Measurements from ENCODE around the gene SETBP1. TPM values are rescaled to one million over a fixed set of nuclear protein-coding genes. Genes with fewer than 3 reads are reported as not detected.

The SETBP1 gene
- total and polyA plus RNA-seq, 2 of the 4 experiments (the other 2 are of a cell fraction) = 0.19 to 0.36 TPM

DNA sequence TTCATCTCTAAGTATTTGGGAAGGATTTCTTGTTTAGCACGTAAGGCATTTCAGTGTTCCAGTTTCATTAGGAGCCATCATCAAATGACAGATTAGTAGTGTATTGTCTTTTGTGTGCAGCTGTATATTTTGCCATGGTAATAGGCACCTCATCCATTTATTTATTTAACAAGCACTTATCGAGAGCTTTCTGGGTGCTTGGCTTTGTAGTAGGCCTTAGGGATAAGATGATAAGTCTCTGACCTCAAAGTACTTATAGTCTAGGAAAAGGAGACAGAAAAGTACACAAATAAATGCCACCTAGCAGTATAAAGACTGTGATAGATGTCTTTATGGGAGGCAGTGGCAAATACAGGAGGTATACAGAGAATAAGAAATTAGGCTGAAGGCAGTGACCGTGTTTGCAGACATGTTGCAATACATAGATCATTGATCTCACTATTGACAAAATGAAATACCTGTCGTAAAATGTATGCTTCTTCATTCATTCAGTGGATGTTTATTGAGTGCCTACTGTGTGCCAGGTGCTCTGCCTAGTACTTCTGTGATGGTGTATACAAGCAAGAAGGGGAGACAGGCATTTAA is 265.9 kb downstream of the SETBP1 start:
- Histone ChIP-seq H2BK15ac (ENCODE audit: low read depth, low read length) (no peak overlapping the region), H3K9me1 (ENCODE audit: insufficient read depth, low read length) (no peaks in the 10 kb centered on the region), H2BK120ac (ENCODE audit: low read depth, low read length) (no peak overlapping the region), H3K56ac (ENCODE audit: extremely low read depth, insufficient read depth, low read length) (no peak overlapping the region), H3K27me3 (ENCODE audit: control insufficient read depth, insufficient read depth, low read length) (no peaks in the 10 kb centered on the region), H3K79me1 (ENCODE audit: low read depth in 1 of 2, low read length in 2 of 2) (no peaks in the 10 kb centered on the region), H3K14ac (replicated peaks; ENCODE audit: low read depth, low read length) (no peak overlapping the region), H3K36me3 (ENCODE audit: control insufficient read depth, insufficient read depth, low read length) (no peaks in the 10 kb centered on the region), H2BK5ac (ENCODE audit: low read depth, low read length, poor library complexity, severe bottlenecking) (no peak overlapping the region), H4K5ac (ENCODE audit: low read depth, low read length) (no peak overlapping the region), H3K4ac (ENCODE audit: low read depth, low read length) (no peak overlapping the region), H2AK5ac (ENCODE audit: low read depth, low read length) (no peak overlapping the region), H4K91ac (ENCODE audit: insufficient read depth, low read depth, low read length) (no peak overlapping the region), H2AK9ac (replicated peaks; ENCODE audit: low read depth, low read length, poor library complexity) (no peak overlapping the region), H3K18ac (ENCODE audit: low read depth, low read length) (no peak overlapping the region), H4K20me1 (ENCODE audit: insufficient read depth, low read length) (no peaks in the 10 kb centered on the region), H3K23ac (ENCODE audit: low read depth, low read length) (no peak overlapping the region), H2AFZ (replicated peaks; ENCODE audit: low read length, poor library complexity) (no peak overlapping the region), H3K27ac (ENCODE audit: insufficient read depth, low read length) (no peak overlapping the region), H3K4me3 (ENCODE audit: insufficient read depth, low read depth, low read length) (no peak overlapping the region), H3K9ac (ENCODE audit: low read depth, low read length) (no peak overlapping the region), H3K4me2 (ENCODE audit: low read depth, low read length) (no peak overlapping the region), H3K4me1 (ENCODE audit: control insufficient read depth, insufficient read depth, low read length) (peaks cover 2% of the 10 kb centered on the region; the same call in 1 of the 2 replicates), H4K8ac (ENCODE audit: low read depth in 2 of 2, low read length in 2 of 2) (no peak overlapping the region), H2BK20ac (ENCODE audit: low read depth, low read length) (no peak overlapping the region), H3K9me3 (ENCODE audit: control insufficient read depth, insufficient read depth, low read length) (no peaks in the 10 kb centered on the region)
- TF ChIP-seq POLR2A (IDR thresholded peaks at IDR 0.05; ENCODE audit: low read depth, low read length) (no peak), BHLHE40 (IDR thresholded peaks at IDR 0.05; ENCODE audit: low read depth, low read length) (no peak), RAD21 (IDR thresholded peaks at IDR 0.05; ENCODE audit: low read length) (no peak), MAZ (IDR thresholded peaks at IDR 0.05; ENCODE audit: borderline replicate concordance, low read depth, low read length) (no peak), RCOR1 (IDR thresholded peaks at IDR 0.05; ENCODE audit: insufficient replicate concordance, low read length) (no peak)
- TF ChIP-seq, protein P1, sequence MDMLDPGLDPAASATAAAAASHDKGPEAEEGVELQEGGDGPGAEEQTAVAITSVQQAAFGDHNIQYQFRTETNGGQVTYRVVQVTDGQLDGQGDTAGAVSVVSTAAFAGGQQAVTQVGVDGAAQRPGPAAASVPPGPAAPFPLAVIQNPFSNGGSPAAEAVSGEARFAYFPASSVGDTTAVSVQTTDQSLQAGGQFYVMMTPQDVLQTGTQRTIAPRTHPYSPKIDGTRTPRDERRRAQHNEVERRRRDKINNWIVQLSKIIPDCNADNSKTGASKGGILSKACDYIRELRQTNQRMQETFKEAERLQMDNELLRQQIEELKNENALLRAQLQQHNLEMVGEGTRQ (IDR thresholded peaks at IDR 0.05; ENCODE audit: low read depth, low read length) = no peak
- POLR2A ChIA-PET (ENCODE audit: unreplicated experiment) = no interaction called here
- DNase-seq (no peak), ATAC-seq (ENCODE audit: low read depth) (no peak)
- CTCF ChIA-PET = no interaction called here
- intact Hi-C loops (cut with micrococcal nuclease) = no loop called here
- BruUV-seq (replicated peaks) = no TSS peak
- in situ Hi-C loops (cut with MboI; ENCODE audit: low sequenced_read_pairs) = no loop called here
- dilution Hi-C loops (cut with HindIII; ENCODE audit: low sequenced_read_pairs, unreplicated experiment) = no loop called here
- WGBS, 2 experiments (ENCODE audit: extremely low coverage in 2 of 2, insufficient read length in 1 of 2) = no CpG with 5 or more reads among the region's 4 CpGs

All from IMR-90 (cell line).